CD4-positive, alpha-beta T cell treated with Interleukin-17A for 1 hour (primary cell): ENCODE data around the gene CLCN7.

ENCODE experiments used
- DNase-seq: peaks from one replicate; pipeline ENCODE4 v3.0.0-alpha.2; 2020

Gene CLCN7

DNA sequence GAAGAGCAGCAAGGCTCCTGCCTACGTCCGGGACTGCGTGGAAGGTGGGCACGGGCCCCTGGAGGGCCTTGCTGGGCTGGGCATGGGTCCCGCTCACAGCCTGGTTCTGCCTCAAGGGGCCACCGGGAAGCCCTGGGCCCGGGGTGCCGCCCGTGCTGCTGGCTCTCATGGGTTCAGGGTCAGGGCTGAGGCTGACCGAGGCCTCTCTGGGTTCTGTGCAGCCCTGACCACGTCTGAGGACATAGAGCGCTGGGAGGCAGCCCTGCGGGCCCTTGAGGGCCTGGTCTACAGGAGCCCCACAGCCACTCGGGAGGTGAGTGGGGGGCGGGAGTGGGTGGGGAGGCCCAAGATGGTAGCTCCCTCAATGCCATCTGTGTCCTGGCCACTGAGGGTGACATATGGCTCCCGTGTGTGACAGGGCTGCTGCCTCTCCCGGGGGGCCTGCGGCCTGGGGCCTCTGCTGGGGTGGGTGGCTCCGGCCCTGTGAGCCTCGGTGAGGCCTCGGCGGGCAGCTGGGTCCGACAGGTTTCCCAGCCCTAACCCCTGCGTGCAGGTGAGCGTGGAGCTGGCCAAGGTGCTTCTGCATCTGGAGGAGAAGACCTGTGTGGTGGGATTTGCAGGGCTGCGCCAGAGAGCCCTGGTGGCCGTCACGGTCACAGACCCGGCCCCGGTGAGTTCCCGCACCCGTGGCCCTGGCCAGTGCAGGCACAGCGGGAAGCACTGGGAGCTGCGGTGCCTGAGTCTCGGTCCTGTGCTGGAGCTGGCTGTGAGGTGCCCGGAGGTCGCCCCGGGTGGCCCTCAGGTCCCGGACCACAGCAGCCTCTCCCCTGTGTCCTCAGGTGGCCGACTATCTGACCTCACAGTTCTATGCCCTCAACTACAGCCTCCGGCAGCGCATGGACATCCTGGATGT is 27.5 kb upstream of the CLCN7 start:
- DNase-seq: no peak

GRCh38 chr16:1501630-1502029 is 26.8 kb upstream of the CLCN7 start:
- no peak for DNase-seq

GRCh38 chr16:1500465-1501150 is 25.8 kb upstream of the CLCN7 start:
- no peak for DNase-seq

DNA sequence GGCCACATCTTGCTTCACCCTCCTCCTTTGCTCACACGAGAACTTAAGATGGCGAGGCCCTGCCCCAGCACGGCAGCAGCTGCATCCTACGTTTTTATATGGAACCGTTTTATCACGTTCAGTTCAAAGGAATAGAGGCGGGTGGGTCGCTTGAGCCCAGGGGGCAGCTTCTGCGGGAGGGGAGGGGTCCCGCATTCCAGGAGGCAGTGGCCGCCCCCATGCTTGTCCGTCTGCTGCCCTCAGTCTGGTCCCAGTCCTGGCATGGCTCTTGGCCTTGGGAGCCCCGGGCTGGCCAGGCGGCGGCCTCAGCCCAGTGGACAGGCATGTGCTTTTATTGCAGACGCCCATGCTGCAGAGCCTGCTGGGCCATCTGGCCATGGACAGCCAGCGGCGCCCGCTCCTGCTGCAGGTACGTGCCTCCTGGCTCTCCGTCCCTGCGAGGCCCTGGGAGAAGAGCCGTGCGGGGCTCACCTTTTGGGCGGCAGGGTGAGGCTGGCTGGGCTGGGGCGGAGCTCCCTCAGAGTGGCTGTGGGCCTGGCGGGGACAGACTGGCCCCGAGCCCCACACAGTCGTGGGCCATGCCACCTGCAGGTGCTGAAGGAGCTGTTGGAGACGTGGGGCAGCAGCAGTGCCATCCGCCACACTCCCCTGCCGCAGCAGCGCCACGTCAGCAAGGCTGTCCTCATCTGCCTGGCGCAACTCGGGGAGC is 25.1 kb upstream of the CLCN7 start:
- no peak for DNase-seq

DNA sequence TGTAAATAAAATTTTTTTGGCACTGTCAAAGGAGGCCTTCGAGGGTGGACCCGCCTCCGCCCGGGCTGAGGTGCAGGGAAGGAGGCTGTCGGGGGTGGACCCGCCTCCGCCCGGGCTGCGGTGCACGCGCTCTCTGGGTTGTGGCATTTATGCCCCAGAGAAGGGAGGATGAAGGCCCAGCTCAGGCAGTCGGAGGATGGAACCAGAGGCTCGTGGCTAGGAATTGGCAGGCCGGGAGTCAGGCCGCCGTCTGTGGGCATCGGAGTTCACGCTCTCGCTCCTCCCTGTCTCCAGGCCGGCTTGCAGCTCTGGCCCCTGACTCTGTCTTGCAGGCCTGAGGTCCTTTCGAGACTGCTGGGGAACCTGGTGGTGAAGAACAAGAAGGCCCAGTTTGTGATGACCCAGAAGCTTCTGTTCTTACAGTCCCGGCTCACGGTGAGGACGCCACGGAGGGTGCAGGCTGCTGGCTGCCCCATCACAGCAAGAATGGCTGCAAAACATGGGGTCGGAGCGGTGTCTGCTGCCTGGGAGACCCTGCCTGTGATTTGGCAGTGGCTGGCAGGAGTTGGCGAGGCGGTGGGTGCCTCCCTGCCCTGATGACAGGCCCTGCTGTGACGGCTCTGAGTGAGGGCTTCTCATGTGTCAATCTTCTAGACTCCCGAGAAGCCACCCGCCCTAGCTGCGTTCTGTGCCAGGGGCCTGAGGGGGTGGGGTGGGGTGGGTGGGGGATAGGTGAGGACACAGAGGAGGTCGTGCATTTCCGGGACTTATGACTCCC is 24.3 kb upstream of the CLCN7 start:
- no peak for DNase-seq

DNA sequence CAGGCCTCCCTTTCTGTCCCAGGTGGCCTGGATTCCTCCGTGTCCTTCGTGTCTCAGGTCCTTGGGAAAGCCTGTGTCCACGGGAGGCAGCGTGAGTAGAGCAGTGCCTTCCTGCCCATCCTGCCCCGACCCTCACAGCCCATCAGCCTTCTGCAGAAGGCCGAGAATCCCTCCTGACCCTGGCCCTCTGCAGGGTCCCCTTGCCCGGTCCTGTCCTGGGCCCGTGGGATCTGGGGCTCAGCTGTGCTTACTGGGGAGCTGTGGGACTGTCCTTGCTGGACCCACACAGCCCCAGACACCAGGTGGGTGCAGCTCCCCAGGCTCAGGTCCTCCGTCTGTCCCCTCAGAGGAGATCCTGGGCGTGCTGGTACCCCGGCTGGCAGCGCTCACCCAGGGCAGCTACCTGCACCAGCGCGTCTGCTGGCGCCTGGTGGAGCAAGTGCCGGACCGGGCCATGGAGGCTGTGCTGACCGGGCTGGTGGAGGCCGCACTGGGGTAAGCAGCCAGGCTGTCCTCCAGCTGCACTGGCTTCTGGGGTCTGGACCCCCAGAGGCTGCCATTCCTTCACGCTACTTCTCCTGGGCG is 22.3 kb upstream of the CLCN7 start:
- DNase-seq: no peak

DNA sequence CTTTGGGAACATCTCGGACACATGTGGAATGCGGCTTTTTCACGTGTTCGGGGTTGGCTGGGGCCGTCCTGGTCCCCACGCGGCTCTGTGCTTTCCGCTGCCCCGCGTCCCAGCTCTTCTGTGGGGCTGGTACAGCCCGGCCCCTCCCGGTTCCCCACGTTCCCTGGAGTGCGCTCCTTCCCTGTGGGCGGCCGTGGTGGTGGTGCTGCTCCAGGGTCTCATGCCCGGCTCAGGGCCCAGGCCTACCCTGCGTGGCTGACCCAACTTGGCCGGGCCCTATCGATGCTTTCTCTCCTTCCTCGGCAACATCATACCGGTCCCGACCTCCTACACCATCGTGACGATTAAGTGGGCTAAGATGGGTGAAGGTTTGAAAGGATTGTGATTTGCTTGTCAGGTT is 21.6 kb upstream of the CLCN7 start:
- DNase-seq: no peak

DNA sequence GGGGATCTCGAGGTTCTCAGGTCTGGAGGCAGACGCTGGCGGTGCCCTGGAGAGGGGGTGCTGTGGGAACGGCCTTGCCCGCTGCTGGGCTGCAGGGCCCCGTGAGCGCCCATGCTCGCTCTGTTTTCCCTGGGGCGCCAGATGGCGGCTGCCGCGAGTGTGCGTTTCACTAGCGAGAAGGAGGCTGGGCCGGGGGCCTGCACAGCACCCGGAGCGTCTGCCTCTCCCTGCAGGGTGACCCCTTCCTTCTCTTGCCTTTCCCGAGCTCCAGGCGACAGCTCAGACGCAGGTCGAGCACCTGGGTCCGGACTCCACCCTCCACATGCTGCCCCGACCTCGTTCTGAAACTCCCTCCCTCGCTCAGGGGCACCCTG is 21.0 kb upstream of the CLCN7 start:
- DNase-seq: no peak

GRCh38 chr16:1495211-1495888 is 20.5 kb upstream of the CLCN7 start:
- DNase-seq: no peak

GRCh38 chr16:1494711-1495110 is 19.9 kb upstream of the CLCN7 start:
- no peak for DNase-seq

DNA sequence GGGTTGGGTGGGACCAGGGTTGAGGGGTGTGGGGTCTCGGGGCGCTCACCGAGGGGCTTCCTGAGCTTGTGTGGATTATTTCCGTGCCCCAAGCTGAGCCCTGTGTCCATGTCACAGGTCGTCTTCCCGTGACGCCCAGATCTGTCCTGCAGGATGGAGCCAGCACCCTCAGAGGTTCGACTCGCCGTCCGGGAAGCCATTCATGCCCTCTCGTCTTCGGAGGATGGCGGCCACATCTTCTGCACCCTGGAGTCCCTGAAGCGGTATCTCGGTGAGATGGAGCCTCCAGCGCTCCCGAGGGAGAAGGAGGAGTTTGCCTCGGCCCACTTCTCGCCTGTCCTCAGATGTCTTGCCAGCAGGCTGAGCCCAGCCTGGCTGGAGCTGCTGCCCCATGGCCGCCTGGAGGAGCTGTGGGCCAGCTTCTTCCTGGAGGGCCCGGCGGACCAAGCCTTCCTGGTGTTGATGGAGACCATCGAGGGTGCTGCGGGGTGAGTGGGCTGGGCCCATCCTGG is 19.4 kb upstream of the CLCN7 start:
- no peak for DNase-seq

DNA sequence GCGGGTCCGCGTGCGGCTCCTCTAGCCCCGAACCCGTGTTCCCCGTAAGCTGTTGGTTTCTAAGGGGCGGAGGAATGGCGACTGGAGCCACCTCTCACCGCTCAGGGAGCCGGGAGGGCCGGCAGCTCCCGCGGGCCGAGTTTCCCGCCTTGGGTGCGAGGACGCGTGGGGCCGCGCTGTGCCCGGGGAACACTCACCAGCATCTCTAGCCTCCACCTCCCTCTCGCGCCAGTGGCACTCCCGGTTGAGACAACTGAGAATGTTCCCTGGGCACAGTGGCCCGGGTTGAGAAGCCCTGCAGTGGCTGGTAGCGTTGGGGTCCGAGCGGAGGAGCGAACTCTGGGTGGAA is 18.9 kb upstream of the CLCN7 start:
- no peak for DNase-seq

DNA sequence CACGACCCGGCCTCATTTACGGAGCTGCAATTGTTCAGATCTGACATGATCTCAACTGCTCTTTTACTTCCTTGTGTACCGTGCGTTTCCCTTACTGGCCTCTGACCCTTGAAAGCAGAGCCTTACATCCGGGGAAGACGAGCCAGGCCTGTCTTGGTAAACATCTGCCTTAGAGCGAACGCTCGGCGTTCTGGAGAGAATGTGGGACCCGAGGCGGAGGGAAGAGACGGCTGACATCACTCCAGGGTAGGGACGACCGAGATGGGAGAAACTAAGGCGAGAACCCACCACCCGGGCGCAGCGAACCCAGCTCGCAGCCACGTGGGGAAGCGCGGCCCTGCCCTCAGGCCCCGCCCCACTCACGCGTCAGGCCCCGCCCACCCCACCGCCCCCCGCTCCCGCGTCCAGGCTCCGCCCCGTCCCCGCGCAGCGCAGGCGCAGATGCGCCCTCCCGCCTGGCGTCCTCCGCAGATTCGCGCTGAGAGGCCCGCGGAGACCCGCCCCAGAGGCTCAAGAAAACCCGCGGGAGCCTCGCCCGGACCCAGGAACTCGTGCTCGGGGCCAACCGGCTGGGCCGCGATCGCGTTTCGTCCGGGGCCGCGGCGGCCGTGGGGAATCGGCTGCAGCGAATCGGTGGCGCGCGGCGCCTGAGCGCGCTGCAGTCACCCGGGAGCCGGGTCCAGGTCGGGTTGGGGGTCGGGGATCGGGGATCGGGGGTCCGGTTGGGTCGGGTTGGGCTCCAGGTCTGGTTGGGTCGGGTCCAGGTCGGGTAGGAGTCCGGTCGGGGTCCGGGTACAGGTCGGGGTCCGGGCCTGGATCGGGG is 18.3 kb upstream of the CLCN7 start, which contains the start of gene TELO2:
Gene TELO2 (plus strand): TSS at position 438 of the 823 bp plus-strand sequence. CDS start 922 bp downstream, outside the sequence.
- peak; percentile 89 for DNase-seq

- no peak for DNase-seq
These were observed 17.5 kb upstream of the CLCN7 start for GRCh38 chr16:1492082-1492922.

DNA sequence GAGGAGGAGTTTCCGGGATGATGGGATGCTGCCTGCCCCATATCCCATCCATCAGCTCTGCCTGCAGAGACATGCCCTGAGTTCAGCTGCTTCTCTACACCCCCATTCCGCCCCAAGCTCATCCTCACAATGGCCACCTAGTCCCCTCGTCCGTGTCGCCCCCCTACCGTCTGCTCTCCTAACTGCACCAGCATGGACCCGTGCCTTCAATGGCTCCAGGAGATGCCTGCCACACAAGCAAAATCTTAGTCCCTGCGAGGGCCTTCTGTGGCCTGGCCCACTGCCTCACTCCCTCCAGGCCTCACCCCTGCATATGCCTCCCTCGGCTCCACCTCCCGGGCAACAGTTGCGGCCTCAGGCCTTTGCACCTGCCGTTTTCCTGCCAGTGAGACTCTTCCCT is 16.5 kb upstream of the CLCN7 start:
- DNase-seq: no peak

- DNase-seq: no peak
These were observed 14.2 kb upstream of the CLCN7 start for GRCh38 chr16:1489077-1489476.

DNA sequence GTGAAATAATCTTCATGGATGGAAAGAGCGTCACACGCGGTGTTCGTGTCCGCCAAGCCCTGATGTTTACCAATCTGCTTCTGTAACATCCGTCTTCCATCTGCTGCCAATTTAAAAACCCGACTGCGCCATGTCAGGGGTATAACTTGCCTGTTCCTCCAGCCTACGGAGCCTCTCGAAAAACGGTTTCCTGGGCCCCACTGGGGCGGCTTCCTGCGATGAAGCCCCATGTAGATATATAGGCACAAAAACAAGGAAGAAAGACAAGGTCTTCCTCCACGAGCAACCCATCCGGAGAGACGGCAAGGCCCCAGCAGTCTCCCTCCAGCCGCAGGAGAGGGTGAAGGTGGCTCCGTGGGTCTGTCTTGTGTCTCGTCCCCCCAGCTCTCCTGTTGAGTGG is 13.8 kb upstream of the CLCN7 start, which contains the start of gene PTX4:
Gene PTX4 (minus strand): TSS at position 326 of the 400 bp plus-strand sequence. CDS start 35 bp downstream, at position 291.
- no peak for DNase-seq

- DNase-seq: no peak
These were observed 13.3 kb upstream of the CLCN7 start for GRCh38 chr16:1488054-1488601.

- no peak for DNase-seq
These were observed 12.7 kb upstream of the CLCN7 start for GRCh38 chr16:1487395-1488053.
